ENCODE measurements around the gene MRPL4. TPM values are rescaled to one million over a fixed set of nuclear protein-coding genes. Genes with fewer than 3 reads are reported as not detected.

MRPL4 gene
- total RNA-seq, 1 donor from 2014 or later: 67.3 TPM

- Mint-ChIP-seq H3K27me3 (peaks cover 3% of the 10 kb centered on the region), H3K27ac (no peak overlapping the region), H3K36me3 (peaks cover 18% of the 10 kb centered on the region), H3K9me3 (no peaks in the 10 kb centered on the region), H3K4me3 (peak overlapping the region; percentile 57), H3K4me1 (ENCODE audit: unreplicated experiment) (peaks cover 10% of the 10 kb centered on the region)
- no peak for TF ChIP-seq CTCF (conservative IDR thresholded peaks at IDR 0.05)
- no peak for DNase-seq (ENCODE audit: extremely low spot score, unreplicated experiment)
Observed at GRCh38 chr19:10254244-10254643, 2.2 kb downstream of the MRPL4 start.

- Mint-ChIP-seq H3K4me1 (ENCODE audit: unreplicated experiment) (peaks cover 10% of the 10 kb centered on the region), H3K9me3 (no peaks in the 10 kb centered on the region), H3K27ac (no peak overlapping the region), H3K27me3 (peaks cover 3% of the 10 kb centered on the region), H3K36me3 (peaks cover 18% of the 10 kb centered on the region), H3K4me3 (peak overlapping the region; percentile 35)
- DNase-seq (ENCODE audit: extremely low spot score, unreplicated experiment): no peak
- no peak for TF ChIP-seq CTCF (conservative IDR thresholded peaks at IDR 0.05)
Observed at GRCh38 chr19:10255358-10255757, 3.3 kb downstream of the MRPL4 start.

- H3K36me3 Mint-ChIP-seq: peaks cover 18% of the 10 kb centered on the region
Observed at GRCh38 chr19:10256551-10256950, 4.5 kb downstream of the MRPL4 start.

GRCh38 chr19:10256970-10257615 lies 5.1 kb downstream of the MRPL4 start:
- H3K4me3 Mint-ChIP-seq: peak overlapping the region; percentile 16
- peak overlapping the region; percentile 37 for H3K27ac Mint-ChIP-seq
- no peaks in the 10 kb centered on the region for H3K9me3 Mint-ChIP-seq
- no peaks in the 10 kb centered on the region for H3K27me3 Mint-ChIP-seq
- peaks cover 14% of the 10 kb centered on the region for H3K36me3 Mint-ChIP-seq
- no peak for DNase-seq (ENCODE audit: extremely low spot score, unreplicated experiment)
- TF ChIP-seq CTCF (conservative IDR thresholded peaks at IDR 0.05): no peak
- peaks cover 5% of the 10 kb centered on the region for H3K4me1 Mint-ChIP-seq (ENCODE audit: unreplicated experiment)

More at GRCh38 chr19:10256551-10256950, 4.5 kb downstream of the MRPL4 start:
- no peak for TF ChIP-seq CTCF (conservative IDR thresholded peaks at IDR 0.05)
- Mint-ChIP-seq H3K4me1 (ENCODE audit: unreplicated experiment) (peaks cover 9% of the 10 kb centered on the region), H3K27ac (no peak overlapping the region), H3K4me3 (no peak overlapping the region), H3K27me3 (peaks cover 3% of the 10 kb centered on the region), H3K9me3 (no peaks in the 10 kb centered on the region)
- no peak for DNase-seq (ENCODE audit: extremely low spot score, unreplicated experiment)

- no peak for DNase-seq (ENCODE audit: extremely low spot score, unreplicated experiment)
- no peak for TF ChIP-seq CTCF (conservative IDR thresholded peaks at IDR 0.05)
- Mint-ChIP-seq H3K27me3 (no peaks in the 10 kb centered on the region), H3K9me3 (no peaks in the 10 kb centered on the region), H3K4me1 (ENCODE audit: unreplicated experiment) (no peaks in the 10 kb centered on the region), H3K4me3 (no peak overlapping the region), H3K27ac (no peak overlapping the region), H3K36me3 (peaks cover 14% of the 10 kb centered on the region)
Observed at GRCh38 chr19:10258080-10258710, 6.2 kb downstream of the MRPL4 start.

Measured in type B pancreatic cell (in vitro differentiated cells).